K562 (cell line): ENCODE results near the gene PRKCB. TPM values are rescaled to one million over a fixed set of nuclear protein-coding genes. Genes with fewer than 3 reads are reported as not detected.

ENCODE experiments used
- ATAC-seq: fragments of 200-7000 bp; cut with Tn5 transposase; 3 replicates; pipeline ENCODE4 v1.9.1; 2020; ENCODE audit warnings: moderate library complexity
- BruUV-seq: library from RNA; stranded (reverse); fragments of 400-500 nt; replicated peaks from 2 replicates; lab custom pipeline; 2021; lab: Mats Ljungman, UMichigan
- CTCF ChIA-PET: fragments of 300-600 bp; formaldehyde crosslinking; extraction: SDS; loops from one replicate; lab custom pipeline; 2021; ENCODE audit warnings: low intra/inter-chr PET ratio; lab: Yijun Ruan, JAX
- POLR2A ChIA-PET: fragments of 300-600, 350-650 bp; sonication (Branson Sonifier 250); formaldehyde crosslinking; extraction: SDS; loops from one replicate; lab custom pipeline; 2021; ENCODE audit warnings: antibody characterized with exemption, inconsistent platforms; lab: Yijun Ruan, JAX
- DNase-seq, 4 experiments: peaks; one replicate each; pipeline versions ENCODE4 v3.0.0 to v3.0.0-alpha.2; 2011 to 2018; ENCODE audit warnings: low spot score in 3 of 4, mixed read lengths in 3 of 4; ENCODE audit errors: extremely low read depth in 1 of 4
- FAIRE-seq: peaks from 2 replicates; lab custom pipeline; 2011; peaks lifted over from hg19 to GRCh38; lab: Jason Lieb, UNC
- H2AFZ ChIP-seq: 2 replicates; pipeline ENCODE4 v1.6.0; 2011; ENCODE audit warnings: low read depth, low read length, control low read depth, inconsistent platforms
- H3K27ac ChIP-seq: fragments of 200-600 bp; 3 replicates; pipeline ENCODE4 v1.8.0; 2011; ENCODE audit warnings: low read depth, mild to moderate bottlenecking, control low read depth, inconsistent platforms, low read length, moderate library complexity, mixed read lengths; ENCODE audit errors: extremely low read depth
- H3K27me3 ChIP-seq, 2 experiments: fragments of 300-600 bp in 1 of 2; 2 replicates in 1 of 2; 3 replicates in 1 of 2; pipeline versions ENCODE4 v1.6.0 to v1.8.0; 2011; ENCODE audit warnings: inconsistent platforms in 2 of 2, low read length in 2 of 2, mild to moderate bottlenecking in 1 of 2, mixed read lengths in 1 of 2, moderate library complexity in 1 of 2; ENCODE audit not compliant: control insufficient read depth in 2 of 2, insufficient read depth in 2 of 2
- H3K36me3 ChIP-seq: fragments of 300-600 bp; 3 replicates; pipeline ENCODE4 v1.8.0; 2011; ENCODE audit warnings: mild to moderate bottlenecking, low read length, inconsistent platforms; ENCODE audit not compliant: control insufficient read depth, insufficient read depth
- H3K4me1 ChIP-seq, 2 experiments: fragments of 200-600 bp in 1 of 2; replicated peaks in 1 of 2; 2 replicates in 1 of 2; 3 replicates in 1 of 2; pipeline versions ENCODE4 v1.5.1 to v1.8.0; 2011; ENCODE audit warnings: inconsistent platforms in 2 of 2, low read length in 2 of 2, mild to moderate bottlenecking in 1 of 2, mixed read lengths in 1 of 2, moderate library complexity in 1 of 2; ENCODE audit not compliant: control insufficient read depth in 2 of 2, insufficient read depth in 2 of 2
- H3K4me2 ChIP-seq: 2 replicates; pipeline ENCODE4 v1.6.1; 2011; ENCODE audit warnings: low read length, control low read depth, inconsistent platforms, mixed read lengths; ENCODE audit not compliant: insufficient read depth
- H3K4me3 ChIP-seq: fragments of 200-600 bp; sonication (generic), shearing (Covaris generic); 2 replicates; pipeline ENCODE4 v1.5.1; 2016; ENCODE audit warnings: control low read depth, inconsistent platforms
- H3K79me2 ChIP-seq: fragments of 200-600 bp; 3 replicates; pipeline ENCODE4 v1.8.0; 2011; ENCODE audit warnings: low read length, inconsistent platforms; ENCODE audit not compliant: control insufficient read depth, insufficient read depth
- H3K9ac ChIP-seq, 2 experiments: 2 replicates each; pipeline versions ENCODE4 v1.6.0 to v1.6.1; 2011; ENCODE audit warnings: low read depth in 2 of 2, low read length in 2 of 2, control low read depth in 1 of 2, inconsistent platforms in 1 of 2, mild to moderate bottlenecking in 1 of 2, mixed read lengths in 1 of 2; ENCODE audit not compliant: insufficient read depth in 1 of 2
- H3K9me1 ChIP-seq: one replicate; pipeline ENCODE4 v1.6.0; 2011; ENCODE audit warnings: inconsistent platforms, mild to moderate bottlenecking, low read length, moderate library complexity; ENCODE audit not compliant: control insufficient read depth, insufficient read depth
- H3K9me3 ChIP-seq: replicated peaks from 2 replicates; pipeline ENCODE4 v1.5.1; 2011; ENCODE audit warnings: low read depth, low read length, inconsistent platforms; ENCODE audit not compliant: control insufficient read depth, insufficient read depth
- H4K20me1 ChIP-seq: replicated peaks from 2 replicates; pipeline ENCODE4 v1.6.1; 2011; ENCODE audit warnings: low read length, inconsistent platforms, mixed read lengths; ENCODE audit not compliant: control insufficient read depth, insufficient read depth
- BRCA1 ChIP-seq, 2 experiments: fragments of 450-650 bp in 1 of 2; sonication (generic) in 1 of 2; formaldehyde crosslinking in 1 of 2; IDR thresholded peaks; 2 replicates each; pipeline versions ENCODE4 v1.5.0 to v1.6.1; 2017 to 2020; ENCODE audit warnings: mild to moderate bottlenecking in 1 of 2, missing genetic modification reagents in 1 of 2
- GABPB1 ChIP-seq: sonication (generic); formaldehyde crosslinking; IDR thresholded peaks from 2 replicates; pipeline ENCODE4 v1.8.0; 2022; ENCODE audit warnings: mild to moderate bottlenecking, missing genetic modification reagents
- KLF6 ChIP-seq: fragments of 250-450 bp; sonication (Bioruptor Pico); IDR thresholded peaks from 2 replicates; pipeline ENCODE4 v1.4.0; 2020; ENCODE audit warnings: mild to moderate bottlenecking, moderate library complexity, borderline replicate concordance
- MYBL2 ChIP-seq, 2 experiments: fragments of 450-650 bp in 1 of 2; sonication (generic) in 1 of 2; formaldehyde crosslinking in 1 of 2; IDR thresholded peaks; 2 replicates each; pipeline versions ENCODE4 v1.6.1 to v1.8.1; 2017 to 2022; ENCODE audit warnings: borderline replicate concordance in 1 of 2, inconsistent platforms in 1 of 2, low read depth in 1 of 2, mild to moderate bottlenecking in 1 of 2, missing genetic modification reagents in 1 of 2, moderate library complexity in 1 of 2
- POLR2A ChIP-seq: fragments of 450-650 bp; conservative IDR thresholded peaks from 2 replicates; pipeline ENCODE4 v1.6.1; 2016
- RFX1 ChIP-seq: fragments of 450-650 bp; IDR thresholded peaks from 2 replicates; pipeline ENCODE4 v1.6.1; 2016; ENCODE audit warnings: mild to moderate bottlenecking, moderate library complexity
- SUPT5H ChIP-seq: fragments of 450-650 bp; IDR thresholded peaks from 2 replicates; pipeline ENCODE4 v1.6.1; 2016
- WGBS: fragments of 100-300 bp; shearing (Covaris generic); methylation state at CpG from one replicate; pipeline ENCODE4 v1.1.6; 2016; ENCODE audit warnings: low coverage, mixed read lengths; ENCODE audit not compliant: insufficient coverage; ENCODE audit errors: missing lambda C conversion rate; 5-methylcytosine and 5-hydroxymethylcytosine counted together
- in situ Hi-C: fragments of 300-500 bp; cut with MboI; formaldehyde crosslinking; loops from 4 replicates; pipeline ENCODE4 v1.15.0; 2018; ENCODE audit warnings: inconsistent platforms, mixed read lengths
- intact Hi-C: fragments of 100-400 bp; cut with micrococcal nuclease; formaldehyde crosslinking; loops from 2 replicates; pipeline ENCODE4 v1.14.2; 2022
- polyA plus RNA-seq, 8 experiments: library from polyadenylated mRNA; depleted of rRNA in 4 of 8; stranded (reverse) in 5 of 8; unstranded in 3 of 8; fragments of >200 nt; fragmentation: Nextera tagmentation in 2 of 8; fragmentation: Illumina TruSeq in 1 of 8; extraction: Ambion mirVana in 2 of 8; extraction: Trizol in 1 of 8; gene quantifications; 2 replicates each; pipeline versions ENCODE4 v1.2.1 to v1.2.3, GENCODE V29; 2011 to 2014; ENCODE audit warnings: inconsistent platforms in 1 of 8, missing spikeins in 1 of 8
- total RNA-seq, 7 experiments: library from RNA; depleted of rRNA in 6 of 7; stranded (reverse); fragments of >200 nt in 6 of 7; fragmentation: Illumina TruSeq in 2 of 7; extraction: Trizol in 2 of 7; gene quantifications; 2 replicates each; pipeline versions ENCODE4 v1.2.1 to v1.2.3, GENCODE V29; 2011 to 2021; ENCODE audit warnings: low replicate concordance in 1 of 7

Gene PRKCB
- total and polyA plus RNA-seq, 9 of the 15 experiments (the other 6 are each of a cell fraction or from before 2014, with no cell fraction given) = 49.9 to 276 (median 148) TPM

- Histone ChIP-seq H3K9ac (no peak overlapping the region), H3K4me1 (no peaks in the 10 kb centered on the region; a peak in 2 of 5 replicates), H3K79me2 (peaks cover 92% of the 10 kb centered on the region), H3K27ac (no peak overlapping the region), H2AFZ (no peak overlapping the region), H3K9me3 (no peaks in the 10 kb centered on the region), H3K4me3 (no peak overlapping the region), H3K36me3 (peaks cover 59% of the 10 kb centered on the region), H3K27me3 (no peaks in the 10 kb centered on the region), H4K20me1 (peaks cover 32% of the 10 kb centered on the region), H3K9me1 (no peaks in the 10 kb centered on the region), H3K4me2 (no peak overlapping the region)
- TF ChIP-seq RFX1 (peak; percentile 39; the same call in 1 of the 2 replicates), MYBL2 (IDR thresholded peaks at IDR 0.05; ENCODE audit: low read depth) (no peak), MYBL2 (CRISPR knock-in tag; IDR thresholded peaks at IDR 0.05; ENCODE audit: borderline replicate concordance) (no peak)
- intact Hi-C loops (no loop called here), in situ Hi-C loops (no loop called here)
- 82% methylated on average over 5 of the region's 5 CpGs for WGBS
- BruUV-seq = no TSS peak
- ChIA-PET POLR2A (interaction anchor here (1.0 to 1.6 kb wide), 6 partner anchors 8 to 29 kb away, joined by 3 to 6 read pairs (median 4); no protein-coding TSS in a partner anchor), CTCF (no interaction called here)
- DNase-seq (no peak), ATAC-seq (no peak), FAIRE-seq (no peak)
Observed at GRCh38 chr16:23930791-23931190, 95.0 kb downstream of the PRKCB start.

GRCh38 chr16:23931199-23931598, 95.4 kb downstream of the PRKCB start:
- no peaks in the 10 kb centered on the region for H3K9me3 ChIP-seq
- ChIA-PET CTCF (no interaction called here), POLR2A (interaction anchor here (1.0 to 1.6 kb wide), 3 partner anchors 8 to 21 kb away, joined by 3 to 6 read pairs (median 5); no protein-coding TSS in a partner anchor)
- no peak overlapping the region for H3K9ac ChIP-seq
- TF ChIP-seq BRCA1 (IDR thresholded peaks at IDR 0.05) (no peak), BRCA1 (CRISPR knock-in tag; IDR thresholded peaks at IDR 0.05) (no peak), GABPB1 (CRISPR knock-in tag) (no peak), KLF6 (CRISPR knock-in tag) (no peak), POLR2A (0 out of 2 replicates have a peak, but pooled peaks have one; percentile 32), SUPT5H (0 out of 2 replicates have a peak, but pooled peaks have one; percentile 21)
- peaks cover 93% of the 10 kb centered on the region for H3K79me2 ChIP-seq
- no TSS peak for BruUV-seq
- ATAC-seq (no peak), FAIRE-seq (no peak), DNase-seq (no peak)
- no peak overlapping the region for H3K27ac ChIP-seq
- no peak overlapping the region for H2AFZ ChIP-seq
- H4K20me1 ChIP-seq = peaks cover 32% of the 10 kb centered on the region
- no peak overlapping the region for H3K4me3 ChIP-seq
- intact Hi-C loops (no loop called here), in situ Hi-C loops (no loop called here)
- H3K4me1 ChIP-seq = no peaks in the 10 kb centered on the region; a peak in 2 of 5 replicates
- no peaks in the 10 kb centered on the region for H3K9me1 ChIP-seq
- no peak overlapping the region for H3K4me2 ChIP-seq
- no peaks in the 10 kb centered on the region for H3K27me3 ChIP-seq
- H3K36me3 ChIP-seq = peaks cover 55% of the 10 kb centered on the region
- WGBS = 90% methylated on average over 2 of the region's 2 CpGs
